ENCODE measurements around the gene CDX1.

GRCh38 chr5:150222906-150223305 is 56.3 kb downstream of the CDX1 start:
- TF ChIP-seq SUZ12 (IDR thresholded peaks at IDR 0.05): no peak
- TF ChIP-seq FOXM1 (IDR thresholded peaks at IDR 0.05; ENCODE audit: borderline replicate concordance): no peak
- no peak for TF ChIP-seq FOXK2 (IDR thresholded peaks at IDR 0.05)
- no peak for TF ChIP-seq SP1 (IDR thresholded peaks at IDR 0.05)
- no peak for TF ChIP-seq FOXA1 (IDR thresholded peaks at IDR 0.05)
- TF ChIP-seq ELF4 (IDR thresholded peaks at IDR 0.05): no peak
- TF ChIP-seq ARNT (IDR thresholded peaks at IDR 0.05): no peak
- no peak for TF ChIP-seq ZNF384 (IDR thresholded peaks at IDR 0.05)
- no peak for TF ChIP-seq TARDBP (IDR thresholded peaks at IDR 0.05)
